ENCODE data around the gene TARP.

GRCh38 chr7:38241071-38241470 lies 32.4 kb downstream of the TARP start:
- TF ChIP-seq CTCF (IDR thresholded peaks at IDR 0.05) (no peak), POLR2A (IDR thresholded peaks at IDR 0.05) (no peak)
